CD4-positive, CD25-positive, alpha-beta regulatory T cell (primary cell): ENCODE measurements around the gene ALK. TPM values are rescaled to one million over a fixed set of nuclear protein-coding genes. Genes with fewer than 3 reads are reported as not detected.

Experiments used
- ATAC-seq, 2 donors: fragments of 150-1000 bp; cut with Tn5 transposase; one replicate each; pipeline ENCODE4 v1.10.0; 2021; ENCODE audit warnings: low read depth in 2 of 2, moderate number of reproducible peaks in 2 of 2, moderate library complexity in 1 of 2
- DNase-seq, 3 donors: peaks; one replicate each; pipeline versions ENCODE4 v3.0.0 to v3.0.0-alpha.2; 2012 to 2022; ENCODE audit warnings: mixed read lengths in 1 of 3
- H3K27ac ChIP-seq: one replicate; pipeline ENCODE4 v1.7.0; 2013; ENCODE audit warnings: mild to moderate bottlenecking, low read length; ENCODE audit not compliant: insufficient read depth, poor library complexity, severe bottlenecking
- H3K27me3 ChIP-seq: one replicate; pipeline ENCODE4 v1.7.0; 2013; ENCODE audit warnings: low read length; ENCODE audit not compliant: control insufficient read depth, insufficient read depth
- H3K36me3 ChIP-seq: one replicate; pipeline ENCODE4 v1.7.0; 2013; ENCODE audit warnings: mild to moderate bottlenecking, low read length, moderate library complexity; ENCODE audit not compliant: control insufficient read depth, insufficient read depth
- H3K4me1 ChIP-seq: 2 replicates; pipeline ENCODE4 v1.7.0; 2013; ENCODE audit warnings: mild to moderate bottlenecking, low read length; ENCODE audit not compliant: insufficient read depth, control insufficient read depth, poor library complexity, severe bottlenecking
- H3K4me3 ChIP-seq: one replicate; pipeline ENCODE4 v1.7.0; 2013; ENCODE audit warnings: low read depth, mild to moderate bottlenecking, low read length, moderate library complexity
- H3K9me3 ChIP-seq, 2 experiments: 1 replicate in 1 of 2; 2 replicates in 1 of 2; pipeline ENCODE4 v1.7.0; 2013; ENCODE audit warnings: low read length in 2 of 2, mild to moderate bottlenecking in 1 of 2, moderate library complexity in 1 of 2; ENCODE audit not compliant: control insufficient read depth in 2 of 2
- H3K27ac Mint-ChIP-seq, 3 donors: one replicate each; pipeline ENCODE4 v1.8.0; 2020 to 2022; ENCODE audit warnings: mild to moderate bottlenecking in 3 of 3, mixed read lengths in 3 of 3, moderate library complexity in 2 of 3
- H3K27me3 Mint-ChIP-seq: one replicate; pipeline ENCODE4 v1.8.0; 2022; ENCODE audit warnings: mild to moderate bottlenecking, mixed read lengths
- H3K36me3 Mint-ChIP-seq: one replicate; pipeline ENCODE4 v1.8.0; 2020; ENCODE audit warnings: mixed read lengths
- H3K4me1 Mint-ChIP-seq, 4 donors: one replicate each; pipeline ENCODE4 v1.8.0; 2020 to 2022; ENCODE audit warnings: mixed read lengths in 4 of 4, mild to moderate bottlenecking in 1 of 4
- H3K4me3 Mint-ChIP-seq, 4 donors: one replicate each; pipeline ENCODE4 v1.8.0; 2020 to 2022; ENCODE audit warnings: mild to moderate bottlenecking in 4 of 4, mixed read lengths in 4 of 4, moderate library complexity in 3 of 4
- H3K9me3 Mint-ChIP-seq, 7 donors: one replicate each; pipeline ENCODE4 v1.8.0; 2020 to 2022; ENCODE audit warnings: mixed read lengths in 7 of 7, mild to moderate bottlenecking in 3 of 7, moderate library complexity in 2 of 7
- polyA plus RNA-seq, 4 donors: library from polyadenylated mRNA; unstranded; fragments of 300-500 nt; fragmentation: Illumina TruSeq; gene quantifications; one replicate each; pipeline ENCODE4 v1.2.3, GENCODE V29; 2021
- total RNA-seq: library from RNA; stranded (reverse); gene quantifications from one replicate; pipeline ENCODE4 v1.2.3, GENCODE V29; 2022

Gene ALK
- total and polyA plus RNA-seq, 5 donors from 2014 or later, result not detected

- no peak overlapping the region for H3K27ac ChIP-seq
- Mint-ChIP-seq H3K4me3 (no peak overlapping the region), H3K27ac (no peak overlapping the region), H3K4me1 (no peaks in the 10 kb centered on the region), H3K36me3 (no peaks in the 10 kb centered on the region), H3K27me3 (peaks cover 3% of the 10 kb centered on the region), H3K9me3 (peaks cover 0 to 6% (median 0%) of the 10 kb centered on the region in 7 donors)
- DNase-seq (no peak), ATAC-seq (no peak)
- no peaks in the 10 kb centered on the region for H3K27me3 ChIP-seq
- no peaks in the 10 kb centered on the region for H3K4me1 ChIP-seq
- H3K4me3 ChIP-seq, result no peak overlapping the region
- no peaks in the 10 kb centered on the region for H3K9me3 ChIP-seq
- no peaks in the 10 kb centered on the region for H3K36me3 ChIP-seq
Measured at GRCh38 chr2:29531626-29532025, 389.8 kb downstream of the ALK start.

- Histone ChIP-seq H3K27ac (no peak overlapping the region), H3K4me3 (no peak overlapping the region), H3K4me1 (no peaks in the 10 kb centered on the region), H3K36me3 (no peaks in the 10 kb centered on the region), H3K9me3 (no peaks in the 10 kb centered on the region), H3K27me3 (no peaks in the 10 kb centered on the region)
- DNase-seq (no peak), ATAC-seq (no peak)
- H3K27ac Mint-ChIP-seq, result no peak overlapping the region
- H3K27me3 Mint-ChIP-seq, result no peaks in the 10 kb centered on the region
- no peak overlapping the region for H3K4me3 Mint-ChIP-seq
- no peaks in the 10 kb centered on the region for H3K4me1 Mint-ChIP-seq
- no peaks in the 10 kb centered on the region for H3K36me3 Mint-ChIP-seq
- peaks cover 0 to 3% (median 0%) of the 10 kb centered on the region in 7 donors for H3K9me3 Mint-ChIP-seq
Measured at GRCh38 chr2:29530281-29530680, 391.1 kb downstream of the ALK start.

- H3K27ac ChIP-seq, result no peak overlapping the region
- Mint-ChIP-seq H3K36me3 (peaks cover 3% of the 10 kb centered on the region), H3K4me1 (no peaks in the 10 kb centered on the region), H3K4me3 (no peak overlapping the region), H3K27ac (no peak overlapping the region), H3K27me3 (peaks cover 4% of the 10 kb centered on the region), H3K9me3 (peaks cover 0 to 3% (median 0%) of the 10 kb centered on the region in 7 donors)
- ATAC-seq (no peak), DNase-seq (no peak)
- H3K9me3 ChIP-seq, result no peaks in the 10 kb centered on the region
- H3K4me1 ChIP-seq, result no peaks in the 10 kb centered on the region
- H3K27me3 ChIP-seq, result no peaks in the 10 kb centered on the region
- no peaks in the 10 kb centered on the region for H3K36me3 ChIP-seq
- no peak overlapping the region for H3K4me3 ChIP-seq
Measured at GRCh38 chr2:29528891-29529520, 392.4 kb downstream of the ALK start.

- Histone ChIP-seq H3K4me3 (no peak overlapping the region), H3K27me3 (no peaks in the 10 kb centered on the region), H3K36me3 (no peaks in the 10 kb centered on the region), H3K27ac (no peak overlapping the region), H3K9me3 (no peaks in the 10 kb centered on the region), H3K4me1 (no peaks in the 10 kb centered on the region)
- Mint-ChIP-seq H3K36me3 (peaks cover 3% of the 10 kb centered on the region), H3K4me1 (no peaks in the 10 kb centered on the region), H3K27me3 (peaks cover 4% of the 10 kb centered on the region), H3K27ac (no peak overlapping the region), H3K4me3 (no peak overlapping the region), H3K9me3 (peaks cover 0 to 3% (median 0%) of the 10 kb centered on the region in 7 donors)
- DNase-seq (no peak), ATAC-seq (no peak)
Measured at GRCh38 chr2:29528371-29528770, 393.0 kb downstream of the ALK start.

- no peaks in the 10 kb centered on the region for H3K36me3 ChIP-seq
- no peak for DNase-seq
- H3K27me3 ChIP-seq, result no peaks in the 10 kb centered on the region
- Mint-ChIP-seq H3K9me3 (peaks cover 0 to 3% (median 0%) of the 10 kb centered on the region in 7 donors), H3K27me3 (peaks cover 4% of the 10 kb centered on the region), H3K27ac (no peak overlapping the region), H3K4me1 (peaks cover 0 to 1% (median 0%) of the 10 kb centered on the region in 4 donors), H3K4me3 (no peak overlapping the region), H3K36me3 (peaks cover 3% of the 10 kb centered on the region)
- ATAC-seq, result no peak
- no peaks in the 10 kb centered on the region for H3K4me1 ChIP-seq
- H3K27ac ChIP-seq, result no peak overlapping the region
- no peaks in the 10 kb centered on the region for H3K9me3 ChIP-seq
- H3K4me3 ChIP-seq, result no peak overlapping the region
Measured at GRCh38 chr2:29527947-29528346, 393.4 kb downstream of the ALK start.

- Histone ChIP-seq H3K9me3 (no peaks in the 10 kb centered on the region), H3K27me3 (no peaks in the 10 kb centered on the region), H3K4me3 (no peak overlapping the region), H3K4me1 (no peaks in the 10 kb centered on the region), H3K36me3 (no peaks in the 10 kb centered on the region), H3K27ac (no peak overlapping the region)
- Mint-ChIP-seq H3K27me3 (peaks cover 4% of the 10 kb centered on the region), H3K9me3 (peaks cover 0 to 3% (median 0%) of the 10 kb centered on the region in 7 donors), H3K4me3 (no peak overlapping the region), H3K36me3 (peaks cover 3% of the 10 kb centered on the region), H3K4me1 (peaks cover 0 to 4% (median 0%) of the 10 kb centered on the region in 4 donors), H3K27ac (no peak overlapping the region)
- ATAC-seq, result no peak
- no peak for DNase-seq
Measured at GRCh38 chr2:29526587-29527586, 394.5 kb downstream of the ALK start.

GRCh38 chr2:29525921-29526320 is 395.5 kb downstream of the ALK start:
- no peak overlapping the region for H3K27ac Mint-ChIP-seq
- Histone ChIP-seq H3K36me3 (no peaks in the 10 kb centered on the region), H3K9me3 (no peaks in the 10 kb centered on the region), H3K4me3 (no peak overlapping the region), H3K27me3 (no peaks in the 10 kb centered on the region), H3K4me1 (no peaks in the 10 kb centered on the region), H3K27ac (no peak overlapping the region)
- peaks cover 4% of the 10 kb centered on the region for H3K27me3 Mint-ChIP-seq
- H3K4me3 Mint-ChIP-seq, result no peak overlapping the region
- ATAC-seq (no peak), DNase-seq (no peak)
- peaks cover 0 to 3% (median 0%) of the 10 kb centered on the region in 7 donors for H3K9me3 Mint-ChIP-seq
- H3K4me1 Mint-ChIP-seq, result peaks cover 0 to 4% (median 0%) of the 10 kb centered on the region in 4 donors
- H3K36me3 Mint-ChIP-seq, result peaks cover 3% of the 10 kb centered on the region
